HG02623 (cell line): Measurements from ENCODE around the gene OSBP2.

Experiments
- ATAC-seq: cut with Tn5 transposase; IDR thresholded peaks from one replicate; pipeline ENCODE4 v1.9.1; 2021; ENCODE audit warnings: moderate library complexity; ENCODE audit not compliant: unreplicated experiment

Gene OSBP2

GRCh38 chr22:30928401-30928800 lies 233.7 kb downstream of the OSBP2 start:
- no peak for ATAC-seq

GRCh38 chr22:30930228-30930627 lies 235.6 kb downstream of the OSBP2 start:
- ATAC-seq = no peak

GRCh38 chr22:30931541-30932300 lies 237.0 kb downstream of the OSBP2 start:
- ATAC-seq = no peak

GRCh38 chr22:30932661-30933060 lies 238.0 kb downstream of the OSBP2 start:
- ATAC-seq = no peak

- ATAC-seq = no peak
Measured at GRCh38 chr22:30933457-30933856, 238.8 kb downstream of the OSBP2 start.

- no peak for ATAC-seq
Measured at GRCh38 chr22:30934053-30934452, 239.4 kb downstream of the OSBP2 start.

GRCh38 chr22:30940685-30941362 lies 246.2 kb downstream of the OSBP2 start:
- ATAC-seq = no peak

- no peak for ATAC-seq
Measured at GRCh38 chr22:30941363-30941740, 246.7 kb downstream of the OSBP2 start.

GRCh38 chr22:30943368-30943767 lies 248.7 kb downstream of the OSBP2 start:
- ATAC-seq = no peak

GRCh38 chr22:30944986-30945385 lies 250.3 kb downstream of the OSBP2 start:
- no peak for ATAC-seq

GRCh38 chr22:30945653-30946052 lies 251.0 kb downstream of the OSBP2 start:
- ATAC-seq = no peak

- no peak for ATAC-seq
Measured at GRCh38 chr22:30946354-30946753, 251.7 kb downstream of the OSBP2 start.

- no peak for ATAC-seq
Measured at GRCh38 chr22:30947173-30947815, 252.6 kb downstream of the OSBP2 start.

- ATAC-seq = no peak
Measured at GRCh38 chr22:30947816-30948454, 253.3 kb downstream of the OSBP2 start.

GRCh38 chr22:30948930-30949342 lies 254.3 kb downstream of the OSBP2 start:
- ATAC-seq = no peak

- ATAC-seq = no peak
Measured at GRCh38 chr22:30949934-30950660, 255.4 kb downstream of the OSBP2 start.

- no peak for ATAC-seq
Measured at GRCh38 chr22:30953206-30953605, 258.5 kb downstream of the OSBP2 start.

- no peak for ATAC-seq
Measured at GRCh38 chr22:30955153-30955552, 260.5 kb downstream of the OSBP2 start.
